Activated naive CD4-positive, alpha-beta T cell treated with anti-CD3 and anti-CD28 coated beads, Interleukin-2, amount 10 ng/mL, durations not matched to agents 7 days and 5 days (primary cell): Measurements from ENCODE around the gene SETD4.

Experiments
- CTCF ChIA-PET: fragments of 350-600 bp; sonication (Branson Sonifier 250); formaldehyde crosslinking; loops from one replicate; lab custom pipeline; 2021; ENCODE audit warnings: antibody characterized with exemption; lab: Charles Lee
- DNase-seq: peaks from one replicate; pipeline ENCODE4 v3.0.0-alpha.2; 2020
- H3K27ac Mint-ChIP-seq: one replicate; pipeline ENCODE4 v1.8.0; 2021; ENCODE audit warnings: mild to moderate bottlenecking, moderate library complexity, mixed read lengths
- H3K27me3 Mint-ChIP-seq: one replicate; pipeline ENCODE4 v1.8.0; 2021; ENCODE audit warnings: mild to moderate bottlenecking, mixed read lengths
- H3K36me3 Mint-ChIP-seq: one replicate; pipeline ENCODE4 v1.8.0; 2021; ENCODE audit warnings: mixed read lengths
- H3K4me1 Mint-ChIP-seq: one replicate; pipeline ENCODE4 v1.8.0; 2021; ENCODE audit warnings: mixed read lengths
- H3K4me3 Mint-ChIP-seq: one replicate; pipeline ENCODE4 v1.8.0; 2021; ENCODE audit warnings: mild to moderate bottlenecking, moderate library complexity, mixed read lengths
- H3K9me3 Mint-ChIP-seq: one replicate; pipeline ENCODE4 v1.8.0; 2021; ENCODE audit warnings: mixed read lengths

The SETD4 gene

DNA sequence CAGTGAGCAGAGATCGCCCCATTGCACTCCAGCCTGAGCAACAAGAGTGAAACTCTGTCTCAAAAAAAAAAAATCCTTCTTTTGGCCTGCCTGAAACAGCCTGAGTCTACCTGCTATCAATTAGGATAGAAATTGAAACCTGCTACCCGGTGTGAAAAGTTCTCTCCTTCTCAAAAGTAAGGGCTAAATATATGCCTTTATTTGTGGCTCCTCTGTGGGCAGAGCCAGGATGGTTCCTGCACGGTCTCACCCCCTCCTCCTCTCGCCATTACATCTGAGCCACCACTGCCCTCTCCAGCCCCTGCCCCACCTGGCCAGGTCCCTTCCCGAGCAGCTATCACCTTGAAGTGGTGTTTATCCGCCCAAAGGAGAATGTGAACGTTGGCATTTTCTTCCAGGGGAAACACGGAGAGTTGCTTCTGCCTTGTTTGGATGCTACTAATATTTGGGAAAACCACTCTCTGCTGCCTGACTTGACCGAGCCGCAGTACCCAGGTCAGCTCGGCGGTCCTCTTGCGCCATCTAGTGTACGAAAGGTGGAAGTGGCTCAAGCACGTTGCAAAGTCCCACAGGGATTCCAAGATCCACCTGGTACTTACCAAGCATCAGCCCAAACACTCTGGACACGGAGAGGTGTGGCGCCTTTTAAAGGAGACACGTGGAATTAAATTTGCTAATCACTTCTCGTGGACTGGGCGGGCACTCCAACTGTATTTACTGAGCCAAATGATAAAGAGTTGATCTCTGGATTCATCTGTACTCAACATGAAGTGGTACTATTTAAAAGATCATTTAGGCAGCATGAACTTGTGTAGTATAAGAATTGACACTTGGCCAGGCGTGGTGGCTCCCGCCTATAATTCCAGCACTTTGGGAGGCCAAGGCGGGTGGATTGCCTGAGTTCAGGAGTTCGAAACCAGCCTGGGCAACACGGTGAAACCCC is 31.9 kb downstream of the SETD4 start:
- peaks cover 4% of the 10 kb centered on the region for H3K4me1 Mint-ChIP-seq

DNA sequence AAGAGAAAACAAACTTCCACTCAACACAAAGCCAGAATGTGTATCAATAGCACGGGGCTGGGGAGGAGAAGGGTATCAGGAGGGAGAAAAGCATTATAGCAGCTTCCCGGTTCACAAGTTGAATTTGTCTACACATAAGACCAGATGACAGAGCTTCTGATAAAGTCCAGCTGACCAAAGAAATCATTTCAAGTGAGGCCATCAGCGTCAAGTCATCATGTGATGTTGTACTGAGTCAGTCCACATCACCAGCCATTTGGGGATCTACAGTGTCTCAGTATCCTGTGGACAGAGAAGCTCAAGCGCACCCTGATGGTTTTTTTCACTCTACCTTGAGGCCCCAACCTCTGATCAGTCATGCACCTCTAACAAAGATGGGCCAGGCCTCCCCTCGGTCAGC is 33.0 kb downstream of the SETD4 start:
- H3K27me3 Mint-ChIP-seq, result peaks cover 6% of the 10 kb centered on the region
- no peak overlapping the region for H3K4me3 Mint-ChIP-seq
- DNase-seq, result no peak
- CTCF ChIA-PET, result interaction anchor here (0.9 to 1.6 kb wide), 8 partner anchors 9 to 188 kb away, joined by 3 to 7 read pairs (median 4); no protein-coding TSS in a partner anchor
- H3K9me3 Mint-ChIP-seq, result no peaks in the 10 kb centered on the region
- H3K27ac Mint-ChIP-seq, result no peak overlapping the region
- H3K36me3 Mint-ChIP-seq, result no peaks in the 10 kb centered on the region
- H3K4me1 Mint-ChIP-seq, result peaks cover 4% of the 10 kb centered on the region

More for the DNA sequence above, 31.9 kb downstream of the SETD4 start:
- H3K36me3 Mint-ChIP-seq, result no peaks in the 10 kb centered on the region
- CTCF ChIA-PET, result interaction anchor here (0.8 to 2.3 kb wide), 12 partner anchors 10 to 189 kb away, joined by 3 to 8 read pairs (median 4); no protein-coding TSS in a partner anchor
- peaks cover 6% of the 10 kb centered on the region for H3K27me3 Mint-ChIP-seq
- no peaks in the 10 kb centered on the region for H3K9me3 Mint-ChIP-seq
- no peak overlapping the region for H3K4me3 Mint-ChIP-seq
- H3K27ac Mint-ChIP-seq, result no peak overlapping the region
- peak; percentile 70 for DNase-seq

DNA sequence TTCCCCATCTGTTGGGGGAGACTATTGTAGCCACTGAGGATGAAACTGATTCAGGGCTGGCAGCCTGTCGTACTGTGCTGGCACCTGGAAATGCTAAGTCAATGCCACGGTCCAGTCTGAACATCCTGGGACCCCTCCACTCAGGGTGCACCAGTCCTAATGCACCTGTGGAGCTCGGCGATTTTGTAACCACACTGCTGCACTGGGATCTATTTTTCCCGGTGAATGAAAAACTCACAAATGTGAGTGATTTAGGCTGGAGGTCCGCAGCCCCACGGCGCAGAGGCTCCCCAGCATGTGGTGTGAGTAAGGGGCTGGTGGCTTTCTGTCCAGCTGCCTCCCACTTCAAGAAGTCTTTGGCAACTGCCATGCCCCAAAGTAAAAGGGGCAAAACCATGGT is 35.5 kb downstream of the SETD4 start:
- Mint-ChIP-seq H3K4me3 (no peak overlapping the region), H3K4me1 (peaks cover 4% of the 10 kb centered on the region), H3K27ac (no peak overlapping the region), H3K9me3 (peaks cover 2% of the 10 kb centered on the region), H3K36me3 (no peaks in the 10 kb centered on the region), H3K27me3 (peaks cover 3% of the 10 kb centered on the region)
- DNase-seq, result no peak
- CTCF ChIA-PET, result interaction anchor here (2.2 kb wide), 1 partner anchor 185 kb away, joined by 5 read pairs; no protein-coding TSS in a partner anchor

DNA sequence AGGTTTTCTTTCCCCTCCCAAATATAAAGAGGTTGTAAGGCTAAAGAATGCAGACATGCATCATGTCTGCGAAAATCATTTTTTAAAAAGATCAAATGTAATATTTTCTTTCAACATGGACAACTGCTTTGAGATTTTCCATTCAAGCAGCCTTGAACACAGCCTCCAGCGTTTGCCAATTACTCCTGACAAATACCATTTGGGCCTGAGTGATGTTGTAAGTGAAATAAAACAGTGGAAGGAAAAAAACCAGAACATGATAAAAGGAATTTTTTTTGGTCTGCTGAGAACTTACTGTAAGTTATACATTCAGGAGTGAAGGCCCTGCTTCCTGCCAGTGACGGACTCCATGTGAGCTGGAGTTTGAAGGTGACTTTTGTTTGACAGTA is 37.2 kb downstream of the SETD4 start:
- peaks cover 2% of the 10 kb centered on the region for H3K9me3 Mint-ChIP-seq
- no peak for DNase-seq
- no peaks in the 10 kb centered on the region for H3K27me3 Mint-ChIP-seq
- H3K4me3 Mint-ChIP-seq, result no peak overlapping the region
- H3K4me1 Mint-ChIP-seq, result no peaks in the 10 kb centered on the region
- H3K36me3 Mint-ChIP-seq, result no peaks in the 10 kb centered on the region
- CTCF ChIA-PET, result no interaction called here
- no peak overlapping the region for H3K27ac Mint-ChIP-seq

DNA sequence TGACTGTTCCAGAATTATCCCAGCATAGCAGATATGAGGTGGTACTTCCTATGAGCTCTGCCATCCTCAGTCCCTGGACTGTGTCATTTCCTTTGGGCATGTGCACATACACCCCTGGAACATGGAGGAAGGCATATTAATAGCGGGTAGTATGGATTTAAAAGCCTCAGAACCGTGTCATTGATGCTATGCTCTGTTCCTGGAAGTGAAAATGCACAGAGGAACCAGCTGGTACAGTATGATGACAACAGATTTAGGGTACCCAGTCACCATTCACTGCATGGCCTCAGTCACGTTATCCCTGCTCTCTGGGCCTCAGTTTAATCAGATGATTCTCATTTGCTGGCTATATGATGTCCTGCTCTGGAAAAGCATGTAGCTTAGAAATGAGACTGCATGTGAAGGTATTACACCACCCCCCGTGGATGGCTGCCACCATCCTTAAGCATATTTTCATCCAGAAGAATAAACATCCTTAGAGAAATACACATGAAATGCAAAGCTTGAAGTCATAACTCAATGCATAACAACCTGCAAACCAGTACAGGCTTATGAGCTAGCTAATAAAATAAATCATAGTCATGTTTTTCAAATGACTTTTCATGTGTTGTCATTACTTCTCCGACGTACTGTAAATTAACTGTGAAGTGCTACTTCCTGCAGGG is 37.8 kb downstream of the SETD4 start:
- Mint-ChIP-seq H3K9me3 (peaks cover 2% of the 10 kb centered on the region), H3K4me3 (no peak overlapping the region), H3K4me1 (no peaks in the 10 kb centered on the region), H3K27ac (no peak overlapping the region), H3K36me3 (no peaks in the 10 kb centered on the region), H3K27me3 (no peaks in the 10 kb centered on the region)
- DNase-seq, result no peak
- CTCF ChIA-PET, result interaction anchor here (0.7 kb wide), 1 partner anchor 927 kb away, joined by 3 read pairs; no protein-coding TSS in a partner anchor

DNA sequence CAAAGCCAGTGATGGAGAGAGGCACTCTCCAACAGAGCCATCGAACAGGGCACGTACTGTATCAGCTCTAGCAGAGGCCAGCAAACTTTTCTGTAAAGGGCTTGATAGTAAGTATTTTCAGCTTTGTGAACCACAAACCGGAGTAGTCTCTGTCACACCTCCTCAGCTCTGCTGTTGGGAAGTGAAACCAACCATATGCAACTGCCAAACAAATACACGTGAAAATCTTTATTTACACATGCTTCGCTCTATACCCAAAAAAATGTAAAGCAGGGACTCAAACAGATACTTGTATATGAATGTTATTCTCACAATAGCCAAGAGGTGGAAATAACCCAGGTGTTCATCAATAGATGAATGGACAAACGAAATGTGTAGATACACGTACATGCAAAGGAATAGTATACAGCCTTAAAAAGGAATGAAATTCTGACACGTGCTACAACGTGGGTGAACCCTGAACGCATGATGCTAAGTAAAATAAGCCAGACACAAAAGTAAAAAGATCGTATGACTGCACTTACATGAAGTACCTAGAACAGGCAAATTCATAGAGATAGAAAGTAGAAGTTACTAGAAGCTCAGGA is 39.0 kb downstream of the SETD4 start:
- Mint-ChIP-seq H3K36me3 (no peaks in the 10 kb centered on the region), H3K27me3 (no peaks in the 10 kb centered on the region), H3K9me3 (peaks cover 2% of the 10 kb centered on the region), H3K27ac (no peak overlapping the region), H3K4me1 (no peaks in the 10 kb centered on the region), H3K4me3 (no peak overlapping the region)
- CTCF ChIA-PET, result no interaction called here
- DNase-seq, result no peak

DNA sequence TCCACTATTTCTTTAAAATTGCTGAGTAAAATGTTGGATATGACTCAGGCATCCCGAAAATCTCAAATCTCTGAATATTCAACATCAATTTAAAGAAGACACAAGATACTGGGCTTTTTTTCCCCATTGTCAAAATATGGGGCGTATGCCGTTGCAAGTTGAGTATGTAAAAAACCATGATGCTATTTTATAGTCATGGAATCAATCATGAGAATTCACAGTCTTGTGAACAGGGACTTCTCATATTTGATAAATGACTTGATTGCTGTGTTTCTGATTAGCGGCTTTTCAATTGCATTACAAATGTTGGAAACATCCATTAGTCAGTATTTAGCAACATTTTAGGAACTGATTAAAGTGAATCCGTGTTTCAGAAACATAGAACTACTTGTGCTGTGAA is 45.3 kb downstream of the SETD4 start:
- no peak overlapping the region for H3K27ac Mint-ChIP-seq
- no peak for DNase-seq

DNA sequence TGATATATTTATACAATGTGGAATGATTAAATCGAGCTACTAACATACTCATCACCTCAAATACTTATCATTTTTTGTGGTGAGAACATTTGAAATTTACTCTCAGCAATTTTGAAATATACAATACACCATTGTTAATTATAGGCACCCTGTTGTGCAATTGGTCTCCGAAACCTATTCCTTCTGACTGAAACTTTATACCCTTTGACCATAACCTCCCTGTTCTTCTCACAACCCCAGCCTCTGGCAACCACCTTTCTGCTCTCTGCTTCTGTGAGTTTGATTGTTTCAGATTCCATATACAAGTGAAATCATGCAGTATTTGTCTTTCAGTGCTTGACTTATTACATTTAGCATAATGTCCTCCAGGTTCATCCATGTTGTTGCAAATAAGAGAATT is 49.5 kb downstream of the SETD4 start:
- H3K36me3 Mint-ChIP-seq, result no peaks in the 10 kb centered on the region
- no peak for DNase-seq

More for the DNA sequence above, 45.3 kb downstream of the SETD4 start:
- no peaks in the 10 kb centered on the region for H3K4me1 Mint-ChIP-seq
- no peaks in the 10 kb centered on the region for H3K27me3 Mint-ChIP-seq
- no peaks in the 10 kb centered on the region for H3K9me3 Mint-ChIP-seq
- CTCF ChIA-PET, result interaction anchor here (1.5 kb wide), 1 partner anchor 12 kb away, joined by 4 read pairs; no protein-coding TSS in a partner anchor
- no peak overlapping the region for H3K4me3 Mint-ChIP-seq
- H3K36me3 Mint-ChIP-seq, result no peaks in the 10 kb centered on the region

DNA sequence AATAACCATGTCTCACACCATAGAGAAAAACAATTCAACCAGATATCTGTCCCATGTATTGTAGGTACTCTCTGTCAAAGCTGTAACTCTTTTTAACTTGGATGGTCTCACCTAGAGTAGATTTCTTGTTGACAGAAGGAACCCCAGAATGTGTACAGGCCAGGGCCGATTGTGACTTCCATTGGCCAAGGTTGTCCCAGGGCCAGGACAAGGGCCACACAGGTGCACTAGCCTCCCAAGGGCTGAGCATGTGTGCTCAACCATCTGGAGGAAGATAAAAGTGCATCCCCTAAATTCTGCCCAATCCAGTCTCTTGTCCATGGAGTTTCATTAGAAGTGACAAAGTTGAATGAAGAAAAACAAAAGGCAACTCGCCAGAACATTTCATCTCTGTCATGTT is 51.8 kb downstream of the SETD4 start:
- H3K27ac Mint-ChIP-seq, result no peak overlapping the region
- no peak overlapping the region for H3K4me3 Mint-ChIP-seq
- H3K27me3 Mint-ChIP-seq, result peaks cover 18% of the 10 kb centered on the region
- no peak for DNase-seq
- H3K4me1 Mint-ChIP-seq, result no peaks in the 10 kb centered on the region
- no peaks in the 10 kb centered on the region for H3K9me3 Mint-ChIP-seq
- no peaks in the 10 kb centered on the region for H3K36me3 Mint-ChIP-seq
- CTCF ChIA-PET, result no interaction called here

More for the DNA sequence above, 49.5 kb downstream of the SETD4 start:
- H3K4me3 Mint-ChIP-seq, result no peak overlapping the region
- CTCF ChIA-PET, result no interaction called here
- no peak overlapping the region for H3K27ac Mint-ChIP-seq
- H3K27me3 Mint-ChIP-seq, result peaks cover 13% of the 10 kb centered on the region
- H3K9me3 Mint-ChIP-seq, result no peaks in the 10 kb centered on the region
- H3K4me1 Mint-ChIP-seq, result no peaks in the 10 kb centered on the region

DNA sequence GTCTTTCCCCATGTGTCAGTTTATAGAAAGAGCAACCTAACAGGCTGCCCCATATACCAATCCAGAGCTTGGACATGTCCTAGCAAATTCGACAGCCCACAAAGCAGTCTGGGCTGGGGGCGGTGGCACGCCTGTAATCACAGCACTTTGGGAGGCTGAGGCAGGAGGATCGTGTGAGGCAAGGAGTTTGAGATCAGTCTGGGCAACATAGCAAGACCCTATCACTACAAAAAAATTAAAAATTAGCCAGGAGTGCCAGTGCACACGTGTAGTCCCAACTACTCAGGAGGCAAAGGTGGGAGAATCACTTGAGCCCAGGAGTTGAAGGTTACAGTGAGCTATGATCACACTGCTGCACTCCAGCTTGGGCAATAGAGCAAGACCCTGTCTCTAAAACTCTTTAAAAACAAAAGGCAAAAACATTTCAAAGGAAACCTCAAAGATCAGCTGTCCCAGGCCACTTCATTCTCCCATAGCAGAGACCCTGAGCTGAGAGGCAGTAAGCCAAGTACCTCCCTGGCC is 54.4 kb downstream of the SETD4 start:
- peaks cover 18% of the 10 kb centered on the region for H3K27me3 Mint-ChIP-seq
- no peak overlapping the region for H3K27ac Mint-ChIP-seq
- CTCF ChIA-PET, result interaction anchor here (1.3 kb wide), 1 partner anchor 106 kb away, joined by 3 read pairs; no protein-coding TSS in a partner anchor
- no peaks in the 10 kb centered on the region for H3K9me3 Mint-ChIP-seq
- no peaks in the 10 kb centered on the region for H3K36me3 Mint-ChIP-seq
- H3K4me3 Mint-ChIP-seq, result no peak overlapping the region
- H3K4me1 Mint-ChIP-seq, result no peaks in the 10 kb centered on the region
- no peak for DNase-seq

DNA sequence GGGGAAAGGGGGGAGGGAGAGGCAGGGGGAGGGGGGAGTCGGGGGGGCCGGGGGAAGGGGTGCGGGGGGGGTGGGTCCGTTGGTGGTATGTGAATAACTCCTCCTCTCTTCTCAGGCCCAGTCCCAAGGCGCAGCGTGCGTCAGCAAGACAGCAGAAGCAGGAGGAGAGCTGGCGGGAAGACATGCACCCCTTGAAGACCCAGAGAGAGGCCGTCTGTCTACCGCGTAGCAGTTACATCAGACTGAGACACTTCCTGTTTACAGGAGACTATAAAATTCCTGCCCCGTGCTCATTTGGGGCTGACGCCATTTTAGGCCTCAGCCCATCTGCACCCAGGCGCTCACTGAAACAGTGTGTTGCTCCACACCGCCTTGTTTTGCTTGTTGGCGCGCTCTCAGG is 55.3 kb downstream of the SETD4 start:
- no peak overlapping the region for H3K4me3 Mint-ChIP-seq
- no peaks in the 10 kb centered on the region for H3K9me3 Mint-ChIP-seq
- no peaks in the 10 kb centered on the region for H3K36me3 Mint-ChIP-seq
- peaks cover 18% of the 10 kb centered on the region for H3K27me3 Mint-ChIP-seq
- DNase-seq, result no peak
- no peaks in the 10 kb centered on the region for H3K4me1 Mint-ChIP-seq
- no peak overlapping the region for H3K27ac Mint-ChIP-seq
- CTCF ChIA-PET, result interaction anchor here (1.3 kb wide), 1 partner anchor 107 kb away, joined by 3 read pairs; no protein-coding TSS in a partner anchor

DNA sequence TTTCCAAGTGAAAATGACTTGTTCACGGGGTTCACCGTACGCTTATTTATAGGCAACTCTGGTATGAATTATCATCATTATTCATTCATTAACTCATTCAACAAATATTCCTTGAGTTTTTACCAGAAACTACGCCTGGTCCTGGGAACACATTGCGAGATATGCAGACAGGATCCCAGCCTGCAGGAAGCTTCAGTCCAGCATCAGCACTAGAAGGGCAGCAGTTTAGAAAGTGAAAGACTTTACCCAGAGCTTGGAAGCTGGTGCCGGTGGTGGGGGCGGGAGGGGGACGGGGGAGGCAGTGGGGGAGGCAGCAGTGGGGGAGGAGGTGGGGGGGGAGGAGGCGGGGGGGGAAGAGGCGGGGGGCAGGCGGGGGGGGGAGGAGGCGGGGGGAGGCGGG is 55.9 kb downstream of the SETD4 start:
- CTCF ChIA-PET, result interaction anchor here (1.3 kb wide), 1 partner anchor 108 kb away, joined by 3 read pairs; no protein-coding TSS in a partner anchor
- peaks cover 18% of the 10 kb centered on the region for H3K27me3 Mint-ChIP-seq
- no peak for DNase-seq
- H3K36me3 Mint-ChIP-seq, result no peaks in the 10 kb centered on the region
- H3K4me3 Mint-ChIP-seq, result no peak overlapping the region
- no peaks in the 10 kb centered on the region for H3K4me1 Mint-ChIP-seq
- no peaks in the 10 kb centered on the region for H3K9me3 Mint-ChIP-seq
- no peak overlapping the region for H3K27ac Mint-ChIP-seq

DNA sequence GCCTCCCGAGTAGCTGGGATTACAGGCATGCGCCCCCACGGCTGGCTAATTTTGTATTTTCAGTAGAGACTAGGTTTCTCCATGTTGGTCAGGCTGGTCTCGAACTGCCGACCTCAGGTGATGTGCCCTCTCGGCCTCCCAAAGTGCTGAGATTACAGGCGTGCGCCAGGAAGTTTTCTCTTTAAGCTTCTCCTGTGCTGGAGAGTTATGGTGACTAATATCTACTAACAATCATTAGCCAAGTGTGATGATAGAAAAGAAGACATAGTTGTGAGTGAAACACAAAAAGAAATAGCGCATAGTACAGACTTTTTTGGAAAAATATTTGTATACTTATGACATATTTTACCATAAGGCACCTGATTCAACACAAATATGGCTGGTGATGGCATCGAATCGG is 56.5 kb downstream of the SETD4 start:
- H3K9me3 Mint-ChIP-seq, result no peaks in the 10 kb centered on the region
- no peak for DNase-seq
- no peaks in the 10 kb centered on the region for H3K4me1 Mint-ChIP-seq
- no peak overlapping the region for H3K4me3 Mint-ChIP-seq
- no peaks in the 10 kb centered on the region for H3K36me3 Mint-ChIP-seq
- H3K27me3 Mint-ChIP-seq, result peaks cover 20% of the 10 kb centered on the region
- H3K27ac Mint-ChIP-seq, result no peak overlapping the region
- CTCF ChIA-PET, result no interaction called here

DNA sequence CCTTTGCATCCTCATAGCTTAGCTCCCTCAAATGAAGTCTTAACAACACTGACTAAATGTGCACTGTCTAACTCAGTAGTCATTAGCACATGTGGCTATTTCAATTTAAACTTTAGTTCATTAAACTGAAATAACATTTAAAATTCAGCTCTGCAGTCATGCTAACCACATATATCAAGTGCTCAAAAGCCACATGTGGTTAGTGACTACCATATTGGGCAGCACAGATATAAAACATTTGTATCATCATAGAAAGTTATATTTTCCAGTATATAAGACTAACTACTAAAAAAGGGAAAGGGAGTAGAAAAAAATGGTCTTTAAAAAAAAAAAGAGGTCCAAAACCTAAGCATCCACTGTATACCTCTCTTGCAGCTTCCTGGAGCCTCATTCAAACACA is 64.1 kb downstream of the SETD4 start:
- Mint-ChIP-seq H3K9me3 (no peaks in the 10 kb centered on the region), H3K4me3 (no peak overlapping the region), H3K27me3 (peaks cover 25% of the 10 kb centered on the region), H3K27ac (no peak overlapping the region), H3K4me1 (peaks cover 5% of the 10 kb centered on the region), H3K36me3 (no peaks in the 10 kb centered on the region)
- CTCF ChIA-PET, result no interaction called here
- DNase-seq, result no peak
